Keratinocyte (primary cell): Measurements from ENCODE around the gene OR2J1.
A peak's percentile ranks its signal among the peaks of the same experiment; 100 is the strongest.

Experiments used
- CTCF ChIP-seq, 3 experiments: IDR thresholded peaks in 1 of 3; conservative IDR thresholded peaks in 1 of 3; optimal IDR thresholded peaks in 1 of 3; 2 replicates in 2 of 3; 3 replicates in 1 of 3; pipeline versions ENCODE3 to v1.5.1; 2011; ENCODE audit warnings: low read length in 3 of 3, mild to moderate bottlenecking in 3 of 3, moderate library complexity in 2 of 3, control low read depth in 1 of 3, inconsistent platforms in 1 of 3; ENCODE audit not compliant: insufficient read depth in 2 of 3; ENCODE audit errors: extremely low read depth in 1 of 3
- EZH2 ChIP-seq: IDR thresholded peaks from one replicate; pipeline ENCODE4 v1.6.1; 2012; ENCODE audit warnings: inconsistent platforms, mild to moderate bottlenecking, low read length, moderate library complexity

- TF ChIP-seq CTCF (optimal IDR thresholded peaks at IDR 0.05 in 1 of 3, IDR thresholded peaks at IDR 0.05 in 1 of 3, conservative IDR thresholded peaks at IDR 0.05 in 1 of 3; ENCODE audit: extremely low read depth in 1 of 3, insufficient read depth in 2 of 3, low read length in 3 of 3) (peak; percentile 79 to 92 (median 82)), EZH2 (no peak)
These were observed 27.2 kb upstream of the OR2J1 start for GRCh38 chr6:29071831-29072723.
